Femur (tissue), 1 donor: Measurements from ENCODE around the gene POLE.

Experiments
- DNase-seq: peaks from one replicate; pipeline ENCODE4 v3.0.0-alpha.2; 2017

POLE gene

DNA sequence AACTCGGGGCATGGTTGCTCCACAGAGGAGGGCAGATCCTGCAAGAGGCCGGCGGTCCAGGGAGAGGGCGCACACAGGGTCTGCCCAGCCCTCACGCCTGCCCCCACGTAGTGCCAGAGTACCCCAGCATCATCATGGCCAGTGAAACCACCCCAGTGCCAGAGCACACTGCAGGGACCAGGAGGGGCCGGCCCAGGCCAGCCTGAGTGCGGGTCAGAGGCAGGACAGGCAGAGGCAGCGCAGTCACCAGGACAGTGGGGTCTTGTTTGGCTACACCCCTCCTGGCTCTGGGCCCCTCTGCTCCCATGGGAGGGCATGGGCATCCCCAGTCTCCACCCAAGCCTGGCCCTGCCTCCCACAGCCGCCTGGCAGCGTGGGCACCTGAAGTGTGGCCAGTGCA, 111.5 kb downstream of the POLE start:
- no peak for DNase-seq

DNA sequence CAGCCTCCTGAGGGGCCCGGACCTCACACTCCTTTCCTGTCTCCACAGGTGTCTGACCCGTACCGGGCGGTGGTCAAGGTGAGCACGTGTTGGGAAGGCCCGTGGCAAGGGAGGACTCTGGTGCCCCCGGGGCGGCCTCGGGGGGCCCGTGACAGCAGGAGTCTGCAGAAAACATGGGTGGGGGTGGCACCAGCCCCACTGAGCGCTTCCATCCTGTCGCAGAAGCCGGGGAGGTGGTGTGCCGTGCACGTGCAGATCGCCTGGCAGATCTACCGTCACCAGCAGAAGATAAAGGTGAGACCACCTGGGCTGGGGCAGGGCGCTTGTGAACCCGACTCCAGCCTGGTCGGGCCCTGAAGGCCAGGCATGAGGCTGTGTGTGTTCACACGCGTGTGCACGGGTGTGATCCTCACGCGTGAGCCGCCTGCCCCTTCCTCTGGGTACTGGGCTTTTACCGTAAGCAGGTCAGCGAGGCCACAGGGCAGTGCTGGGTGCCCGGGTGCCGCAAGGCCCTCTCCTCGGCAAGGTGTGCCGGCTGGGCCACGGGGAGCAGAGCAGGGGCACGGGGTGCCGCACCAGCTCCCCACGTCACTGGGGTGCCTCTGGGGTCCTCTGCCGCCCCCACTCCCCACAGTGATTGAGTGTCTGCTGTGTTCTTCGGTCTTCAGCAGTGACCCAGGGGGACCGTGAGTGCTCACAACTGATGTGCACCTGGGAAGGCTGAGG, 112.7 kb downstream of the POLE start:
- DNase-seq: no peak
